GM12892 (cell line): Measurements from ENCODE around the gene SETD4.

Experiments used
- DNase-seq: peaks from one replicate; pipeline ENCODE4 v3.0.0; 2011; ENCODE audit not compliant: insufficient read length
- FAIRE-seq: peaks from 2 replicates; lab custom pipeline; 2011; peaks lifted over from hg19 to GRCh38; lab: Jason Lieb, UNC
- POLR2A ChIP-seq: IDR thresholded peaks from 2 replicates; pipeline ENCODE4 v1.6.1; 2011; ENCODE audit warnings: low read depth, low read length, control low read depth
- POLR2AphosphoS5 ChIP-seq: IDR thresholded peaks from 2 replicates; pipeline ENCODE4 v1.6.1; 2011; ENCODE audit warnings: low read depth, low read length, control low read depth
- TAF1 ChIP-seq: IDR thresholded peaks from 2 replicates; pipeline ENCODE4 v1.6.1; 2011; ENCODE audit warnings: low read depth, mild to moderate bottlenecking, control low read depth, low read length, borderline replicate concordance

SETD4 gene

DNA sequence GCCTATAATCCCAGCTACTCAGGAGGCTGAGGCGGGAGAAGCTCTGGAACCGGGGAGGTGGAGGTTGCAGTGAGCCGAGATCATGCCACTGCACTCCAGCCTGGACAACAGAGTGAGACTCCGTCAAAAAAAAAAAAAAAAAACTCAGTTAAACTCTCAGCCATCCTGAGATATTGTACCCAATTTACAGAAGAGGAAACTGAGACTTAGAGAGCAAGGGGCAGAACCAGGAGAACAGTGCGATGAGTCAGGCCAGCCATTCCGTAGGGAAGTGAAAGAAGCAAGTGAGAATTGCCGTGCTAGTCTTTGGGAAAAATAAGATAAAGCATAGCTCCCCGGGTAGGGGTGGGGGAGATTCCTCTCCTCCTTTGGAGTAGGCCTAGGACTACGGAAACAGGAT is 69.7 kb downstream of the SETD4 start:
- no peak for FAIRE-seq
- DNase-seq, result no peak

DNA sequence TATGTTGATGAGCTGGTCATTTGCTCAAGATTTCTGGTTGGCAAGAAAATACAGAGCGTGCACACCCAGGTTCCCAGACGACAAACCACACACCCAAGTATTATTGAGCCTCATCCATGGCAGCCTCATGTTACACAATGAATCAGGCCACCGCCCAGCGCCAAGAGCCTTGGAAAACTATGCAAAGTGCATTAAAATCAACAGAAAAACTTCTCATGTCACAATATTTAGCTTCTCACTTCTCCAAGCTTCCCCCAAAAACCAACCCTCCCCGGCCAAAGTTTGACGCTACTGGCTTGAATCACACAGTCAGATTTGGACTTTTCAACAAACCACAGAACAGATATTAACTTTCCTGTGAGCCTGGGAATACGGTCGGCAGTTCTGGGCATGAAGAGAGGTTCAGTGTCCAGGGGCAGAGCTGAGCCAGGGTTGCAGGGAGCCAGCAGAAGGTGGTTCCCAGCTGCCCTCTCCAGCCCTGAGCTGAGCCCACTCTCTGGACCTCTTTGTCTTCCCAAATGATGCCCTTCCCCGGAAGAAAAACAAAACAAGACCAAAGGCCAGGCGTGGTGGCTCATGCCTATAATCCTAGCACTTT is 71.1 kb downstream of the SETD4 start:
- DNase-seq, result no peak
- TF ChIP-seq TAF1 (no peak), POLR2A (no peak), POLR2AphosphoS5 (no peak)
- no peak for FAIRE-seq

More for the DNA sequence above, 69.7 kb downstream of the SETD4 start:
- no peak for TF ChIP-seq POLR2A
- no peak for TF ChIP-seq POLR2AphosphoS5
- TF ChIP-seq TAF1, result no peak

DNA sequence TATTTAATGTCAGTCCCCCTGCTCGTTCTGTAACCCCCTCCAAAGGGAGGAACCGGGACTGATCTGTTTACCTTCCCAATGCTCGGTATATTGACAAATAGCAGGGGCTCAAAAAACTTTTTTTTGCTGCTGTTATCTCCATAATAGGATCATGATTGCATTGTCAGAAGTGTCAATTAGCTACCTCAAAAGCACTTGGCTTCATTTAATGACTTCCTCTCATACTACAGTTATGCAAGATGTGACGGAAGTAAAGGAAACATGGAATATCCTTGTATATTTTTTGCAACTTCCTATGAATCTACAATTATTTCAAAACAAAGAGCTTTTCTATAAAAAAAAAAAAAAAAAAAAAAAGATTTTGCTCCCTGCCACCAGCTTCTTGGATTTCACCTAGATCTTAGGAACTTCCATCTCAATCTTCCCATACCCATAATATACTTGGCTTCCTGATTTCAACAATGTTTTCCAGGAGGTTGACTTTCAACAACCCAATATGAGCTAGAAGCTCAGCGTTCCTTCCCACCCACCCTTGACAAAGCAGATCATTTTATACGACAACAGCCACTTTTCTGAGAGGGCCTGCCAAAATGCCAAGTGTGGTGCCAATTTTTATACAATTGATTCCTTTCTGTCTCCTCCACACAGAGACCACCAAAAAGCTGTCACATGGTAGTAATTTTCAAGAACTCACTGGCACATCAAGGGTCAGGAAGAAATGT is 71.7 kb downstream of the SETD4 start:
- TF ChIP-seq POLR2AphosphoS5, result no peak
- no peak for TF ChIP-seq POLR2A
- no peak for TF ChIP-seq TAF1
- DNase-seq, result no peak
- no peak for FAIRE-seq

DNA sequence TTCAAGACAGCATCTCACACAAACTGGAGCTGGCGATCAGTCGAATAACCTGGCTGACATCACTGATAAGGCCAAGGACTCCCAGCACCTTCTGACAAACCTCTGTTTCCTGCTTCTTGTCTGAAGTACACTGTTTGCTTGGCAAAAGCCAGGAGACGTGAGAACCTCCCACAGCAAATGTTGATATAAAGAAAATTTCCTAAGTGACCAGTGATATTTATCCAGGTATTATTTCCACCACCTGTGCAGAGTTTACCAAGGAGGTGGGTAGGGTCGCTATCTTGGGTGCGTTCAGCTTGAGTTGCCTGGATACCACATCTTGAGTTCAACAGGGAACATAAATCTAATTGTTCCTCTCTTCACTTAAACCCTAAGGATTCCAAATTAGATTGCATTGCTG is 72.9 kb downstream of the SETD4 start:
- FAIRE-seq, result no peak
- no peak for TF ChIP-seq POLR2A
- no peak for TF ChIP-seq POLR2AphosphoS5
- TF ChIP-seq TAF1, result no peak
- DNase-seq, result no peak

DNA sequence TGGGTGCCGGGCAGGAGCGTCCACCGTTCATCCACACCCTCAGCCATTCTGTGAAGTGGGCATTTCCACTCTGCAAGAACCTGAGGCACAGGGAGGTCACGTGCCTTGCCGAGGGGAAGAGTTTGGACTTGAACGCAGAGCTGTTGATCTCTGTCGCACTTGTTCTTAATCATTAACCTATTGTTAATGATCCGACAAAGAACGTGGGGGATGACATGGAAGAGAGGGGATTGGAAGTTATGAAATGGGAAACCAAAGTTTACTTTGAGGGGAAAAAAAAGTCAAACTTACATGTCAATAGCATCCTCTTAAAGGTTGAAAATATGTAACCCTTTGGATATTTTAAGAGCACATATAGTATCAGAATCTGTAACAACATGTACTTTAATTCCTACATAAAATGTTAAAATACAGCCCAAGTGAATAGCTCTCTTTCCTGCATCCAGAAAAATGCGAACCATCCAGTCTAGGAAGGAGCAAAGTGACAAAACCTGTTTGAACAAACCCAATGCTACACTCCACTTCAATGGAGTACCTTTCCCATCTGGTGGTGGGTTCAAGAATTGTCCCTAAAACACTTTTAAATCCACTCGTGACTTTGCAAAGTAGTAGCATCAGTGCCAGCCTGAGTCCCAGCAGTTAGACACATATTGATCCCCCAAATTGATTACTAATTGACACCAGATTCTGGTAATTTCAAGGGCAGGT is 75.5 kb downstream of the SETD4 start:
- no peak for TF ChIP-seq TAF1
- no peak for TF ChIP-seq POLR2A
- TF ChIP-seq POLR2AphosphoS5, result no peak
- DNase-seq, result no peak
- no peak for FAIRE-seq
